Panc1 (cell line): ENCODE results near the gene SYNPR. TPM values are rescaled to one million over a fixed set of nuclear protein-coding genes. Genes with fewer than 3 reads are reported as not detected.

Experiments used
- ATAC-seq: fragments of 200-7000 bp; cut with Tn5 transposase; 2 replicates; pipeline ENCODE4 v1.9.1; 2020; ENCODE audit warnings: mild to moderate bottlenecking, moderate library complexity
- BruUV-seq: library from RNA; stranded (reverse); fragments of 400-500 nt; replicated peaks from 2 replicates; lab custom pipeline; 2021; lab: Mats Ljungman, UMichigan
- CTCF ChIA-PET: fragments of 300-600 bp; sonication (Branson Sonifier 250); formaldehyde crosslinking; loops from one replicate; lab custom pipeline; 2022; ENCODE audit warnings: antibody characterized with exemption; lab: Charles Lee
- POLR2A ChIA-PET: fragments of 300-600 bp; sonication (Branson Sonifier 250); formaldehyde crosslinking; loops from one replicate; lab custom pipeline; 2022; ENCODE audit warnings: antibody characterized with exemption; lab: Charles Lee
- DNase-seq: peaks from one replicate; pipeline ENCODE4 v3.0.0-alpha.2; 2010; ENCODE audit warnings: low read depth, low spot score
- H3K27ac ChIP-seq: 2 replicates; pipeline ENCODE4 v1.5.1; 2011; ENCODE audit warnings: mild to moderate bottlenecking, low read length, inconsistent platforms
- H3K27me3 ChIP-seq: fragments of 200-500 bp; sonication (Bioruptor generic); 2 replicates; pipeline ENCODE4 v1.6.0; 2014; ENCODE audit warnings: low read length, inconsistent platforms; ENCODE audit not compliant: control insufficient read depth, insufficient read depth
- H3K36me3 ChIP-seq: fragments of 200-500 bp; sonication (Bioruptor generic); 2 replicates; pipeline ENCODE4 v1.5.1; 2014; ENCODE audit warnings: inconsistent platforms, mild to moderate bottlenecking, low read length, moderate library complexity; ENCODE audit not compliant: control insufficient read depth, insufficient read depth
- H3K4me1 ChIP-seq: 2 replicates; pipeline ENCODE4 v1.5.1; 2011; ENCODE audit warnings: inconsistent platforms, mild to moderate bottlenecking, low read length, moderate library complexity; ENCODE audit not compliant: control insufficient read depth, insufficient read depth
- H3K4me3 ChIP-seq, 2 experiments: 2 replicates each; pipeline ENCODE4 v1.5.1; 2011 to 2012; ENCODE audit warnings: low read depth in 2 of 2, low read length in 2 of 2, mild to moderate bottlenecking in 2 of 2, inconsistent platforms in 1 of 2, moderate library complexity in 1 of 2
- H3K9me3 ChIP-seq: fragments of 200-500 bp; sonication (Bioruptor generic); 2 replicates; pipeline ENCODE4 v1.5.1; 2014; ENCODE audit warnings: low read depth, mild to moderate bottlenecking, inconsistent platforms, low read length, moderate library complexity; ENCODE audit not compliant: control insufficient read depth, insufficient read depth
- POLR2AphosphoS5 ChIP-seq: IDR thresholded peaks from 2 replicates; pipeline ENCODE4 v1.6.1; 2012; ENCODE audit warnings: mild to moderate bottlenecking, low read depth, low read length, moderate library complexity
- SIN3A ChIP-seq: IDR thresholded peaks from 2 replicates; pipeline ENCODE4 v1.6.1; 2012; ENCODE audit warnings: low read depth, mild to moderate bottlenecking, low read length, moderate library complexity, borderline replicate concordance; ENCODE audit not compliant: insufficient read depth
- TCF7L2 ChIP-seq: IDR thresholded peaks from 2 replicates; pipeline ENCODE4 v1.6.1; 2011; ENCODE audit warnings: mild to moderate bottlenecking, low read depth, low read length, inconsistent platforms
- in situ Hi-C: cut with HindIII; loops from 2 replicates; pipeline ENCODE4 v1.10.0; 2016; ENCODE audit warnings: low sequenced_read_pairs, low pct_unique_long_range_greater_than_20kb
- intact Hi-C: fragments of 100-400 bp; cut with micrococcal nuclease; formaldehyde crosslinking; loops from one replicate; pipeline ENCODE4 v1.10.0; 2022; ENCODE audit not compliant: unreplicated experiment
- total RNA-seq: library from RNA; stranded (reverse); gene quantifications from one replicate; pipeline ENCODE4 v1.2.1, GENCODE V29; 2021; ENCODE audit not compliant: unreplicated experiment
- TF ChIP-seq, protein P1 (sequence below): fragments of 450-650 bp; IDR thresholded peaks from 2 replicates; pipeline ENCODE4 v1.5.1; 2017; ENCODE audit warnings: mild to moderate bottlenecking
- TF ChIP-seq, protein P2 (sequence below), 2 experiments: IDR thresholded peaks; 2 replicates each; pipeline ENCODE4 v1.6.1; 2011 to 2012; ENCODE audit warnings: low read depth in 2 of 2, control low read depth in 1 of 2, low read length in 1 of 2, mild to moderate bottlenecking in 1 of 2, moderate library complexity in 1 of 2; ENCODE audit not compliant: insufficient read depth in 1 of 2

SYNPR gene
- total RNA-seq, 1 experiment from 2014 or later, result not detected

DNA sequence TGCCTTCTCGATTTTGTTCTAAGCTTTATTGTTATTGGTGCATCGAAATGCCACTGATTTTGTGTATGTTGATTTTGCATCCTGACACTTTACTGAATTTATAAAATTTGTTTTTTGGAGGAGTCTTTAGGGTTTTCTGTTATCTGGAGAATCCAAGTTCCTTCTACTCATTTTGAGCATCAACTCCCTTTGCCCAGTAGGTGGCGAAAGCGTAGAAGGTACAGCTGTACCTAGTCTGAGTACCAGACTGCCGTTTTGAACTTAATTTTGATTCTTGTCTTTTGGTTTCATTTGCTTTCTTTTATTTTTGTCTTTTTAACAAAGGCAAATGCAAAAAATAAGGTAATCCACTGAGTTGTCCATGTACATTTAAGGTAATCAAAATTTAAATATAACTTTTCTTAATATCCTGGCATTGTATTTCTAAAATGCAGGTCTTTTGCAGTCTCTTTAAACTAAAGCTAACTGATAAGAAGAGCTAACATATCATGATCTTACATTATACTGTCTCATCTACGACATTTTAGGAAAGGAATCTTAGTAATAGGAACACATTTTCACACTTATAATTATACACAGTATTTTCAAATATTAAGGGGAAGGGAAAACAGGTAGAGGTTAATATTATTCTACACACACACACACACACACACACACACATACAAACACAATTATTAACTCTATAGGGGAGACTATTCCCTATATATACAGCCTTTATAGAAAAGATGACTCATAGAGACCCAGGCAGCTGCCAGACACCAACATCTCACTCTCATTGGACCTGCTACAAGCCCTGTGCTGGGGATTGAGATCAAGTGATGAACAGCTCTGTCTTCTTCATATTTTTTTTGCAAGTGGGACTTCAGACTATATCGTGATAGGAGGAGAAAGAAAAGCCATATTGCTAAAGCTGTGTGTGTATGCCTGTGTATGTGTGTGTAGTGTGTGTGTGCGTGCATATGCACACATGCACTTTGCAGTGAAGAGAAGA lies 71.8 kb downstream of the SYNPR start:
- BruUV-seq, result no TSS peak
- peak; percentile 25 for DNase-seq
- POLR2A ChIA-PET, result interaction anchor here (0.5 kb wide), 1 partner anchor 701 kb away, joined by 5 read pairs; no protein-coding TSS in a partner anchor
- no peaks in the 10 kb centered on the region for H3K4me1 ChIP-seq
- H3K27me3 ChIP-seq, result no peaks in the 10 kb centered on the region
- no peak for ATAC-seq
- no peak overlapping the region for H3K27ac ChIP-seq
- H3K4me3 ChIP-seq, result no peak overlapping the region
- intact Hi-C loops, result no loop called here
- CTCF ChIA-PET, result interaction anchor here (0.6 to 1.2 kb wide), 3 partner anchors 442 to 508 kb away, joined by 4 to 6 read pairs (median 4); partner anchors contain the start of gene C3orf49
- in situ Hi-C loops, result no loop called here
- TF ChIP-seq, protein P1, sequence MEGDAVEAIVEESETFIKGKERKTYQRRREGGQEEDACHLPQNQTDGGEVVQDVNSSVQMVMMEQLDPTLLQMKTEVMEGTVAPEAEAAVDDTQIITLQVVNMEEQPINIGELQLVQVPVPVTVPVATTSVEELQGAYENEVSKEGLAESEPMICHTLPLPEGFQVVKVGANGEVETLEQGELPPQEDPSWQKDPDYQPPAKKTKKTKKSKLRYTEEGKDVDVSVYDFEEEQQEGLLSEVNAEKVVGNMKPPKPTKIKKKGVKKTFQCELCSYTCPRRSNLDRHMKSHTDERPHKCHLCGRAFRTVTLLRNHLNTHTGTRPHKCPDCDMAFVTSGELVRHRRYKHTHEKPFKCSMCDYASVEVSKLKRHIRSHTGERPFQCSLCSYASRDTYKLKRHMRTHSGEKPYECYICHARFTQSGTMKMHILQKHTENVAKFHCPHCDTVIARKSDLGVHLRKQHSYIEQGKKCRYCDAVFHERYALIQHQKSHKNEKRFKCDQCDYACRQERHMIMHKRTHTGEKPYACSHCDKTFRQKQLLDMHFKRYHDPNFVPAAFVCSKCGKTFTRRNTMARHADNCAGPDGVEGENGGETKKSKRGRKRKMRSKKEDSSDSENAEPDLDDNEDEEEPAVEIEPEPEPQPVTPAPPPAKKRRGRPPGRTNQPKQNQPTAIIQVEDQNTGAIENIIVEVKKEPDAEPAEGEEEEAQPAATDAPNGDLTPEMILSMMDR, result peak; percentile 71; the same call in 1 of the 2 replicates
- no peak for TF ChIP-seq SIN3A
- H3K36me3 ChIP-seq, result no peaks in the 10 kb centered on the region
- no peaks in the 10 kb centered on the region for H3K9me3 ChIP-seq

DNA sequence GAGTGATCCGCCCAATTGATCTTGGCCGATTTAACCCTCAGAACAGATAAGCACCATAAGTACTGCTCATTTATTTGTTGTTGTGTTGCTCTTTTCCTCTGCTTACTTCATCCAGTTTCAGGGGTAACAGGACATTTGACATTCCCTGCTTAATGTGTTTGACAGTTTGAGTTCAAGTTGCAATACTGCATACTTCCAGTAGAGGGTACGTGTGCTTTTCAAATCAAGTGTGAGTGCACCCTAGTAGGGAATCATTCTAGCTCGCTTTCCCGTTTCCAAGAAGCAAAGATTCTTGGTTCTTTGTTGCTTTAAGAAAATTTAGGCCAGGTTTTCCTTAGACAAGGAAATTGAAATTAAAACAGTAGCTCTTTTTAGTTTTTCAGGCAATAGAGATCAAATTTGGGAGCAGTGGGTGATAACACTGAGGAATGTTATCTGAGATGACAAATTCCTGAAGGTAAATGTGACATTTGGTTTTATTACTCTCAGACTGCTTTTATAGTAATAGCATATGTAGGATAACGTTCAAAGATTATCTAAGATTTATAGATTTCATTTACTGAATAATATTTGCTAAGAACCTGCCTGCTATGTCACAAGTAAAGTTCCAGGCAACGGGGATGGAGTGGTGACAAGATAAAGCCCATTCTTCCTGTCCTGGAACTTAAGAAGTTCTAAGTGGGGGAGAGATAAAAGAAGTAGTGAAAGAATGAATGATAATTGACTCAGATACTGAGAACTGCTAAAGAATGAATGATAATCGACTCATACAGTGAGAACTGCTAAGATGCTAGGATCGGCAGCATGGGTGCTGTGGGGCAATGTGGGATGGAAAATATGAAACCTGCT lies 73.3 kb downstream of the SYNPR start:
- no peak for TF ChIP-seq TCF7L2
- TF ChIP-seq, protein P1, result peak; percentile 73
- Histone ChIP-seq H3K27ac (no peak overlapping the region), H3K4me3 (no peak overlapping the region), H3K27me3 (no peaks in the 10 kb centered on the region), H3K36me3 (no peaks in the 10 kb centered on the region), H3K9me3 (no peaks in the 10 kb centered on the region), H3K4me1 (no peaks in the 10 kb centered on the region)
- DNase-seq, result peak; percentile 51
- ChIA-PET POLR2A (no interaction called here), CTCF (interaction anchor here (0.6 kb wide), 1 partner anchor 465 kb away, joined by 13 read pairs; no protein-coding TSS in a partner anchor)
- in situ Hi-C loops, result no loop called here
- ATAC-seq, result peak; percentile 75; the same call in 1 of the 2 replicates
- BruUV-seq, result no TSS peak
- intact Hi-C loops, result loop anchor here (1.0 kb wide), 1 partner anchor 467 kb away; no protein-coding TSS in a partner anchor

DNA sequence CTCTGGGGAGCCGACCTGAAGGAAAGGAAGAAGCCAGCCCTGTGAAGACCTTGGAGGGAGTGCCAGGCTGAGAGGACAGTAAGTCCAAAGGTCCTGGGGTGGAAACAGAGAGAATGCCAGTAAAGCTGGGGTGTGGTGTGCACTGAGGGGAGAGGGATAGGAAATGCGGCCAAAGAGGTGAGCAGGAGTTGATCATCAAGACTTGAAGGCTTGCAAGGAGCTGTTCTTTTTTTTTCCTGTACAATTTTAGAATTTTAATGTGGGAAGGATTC lies 73.8 kb downstream of the SYNPR start:
- no peak for TF ChIP-seq POLR2AphosphoS5
- TF ChIP-seq, protein P1, result no peak
- TF ChIP-seq TCF7L2, result no peak
- TF ChIP-seq, protein P2, sequence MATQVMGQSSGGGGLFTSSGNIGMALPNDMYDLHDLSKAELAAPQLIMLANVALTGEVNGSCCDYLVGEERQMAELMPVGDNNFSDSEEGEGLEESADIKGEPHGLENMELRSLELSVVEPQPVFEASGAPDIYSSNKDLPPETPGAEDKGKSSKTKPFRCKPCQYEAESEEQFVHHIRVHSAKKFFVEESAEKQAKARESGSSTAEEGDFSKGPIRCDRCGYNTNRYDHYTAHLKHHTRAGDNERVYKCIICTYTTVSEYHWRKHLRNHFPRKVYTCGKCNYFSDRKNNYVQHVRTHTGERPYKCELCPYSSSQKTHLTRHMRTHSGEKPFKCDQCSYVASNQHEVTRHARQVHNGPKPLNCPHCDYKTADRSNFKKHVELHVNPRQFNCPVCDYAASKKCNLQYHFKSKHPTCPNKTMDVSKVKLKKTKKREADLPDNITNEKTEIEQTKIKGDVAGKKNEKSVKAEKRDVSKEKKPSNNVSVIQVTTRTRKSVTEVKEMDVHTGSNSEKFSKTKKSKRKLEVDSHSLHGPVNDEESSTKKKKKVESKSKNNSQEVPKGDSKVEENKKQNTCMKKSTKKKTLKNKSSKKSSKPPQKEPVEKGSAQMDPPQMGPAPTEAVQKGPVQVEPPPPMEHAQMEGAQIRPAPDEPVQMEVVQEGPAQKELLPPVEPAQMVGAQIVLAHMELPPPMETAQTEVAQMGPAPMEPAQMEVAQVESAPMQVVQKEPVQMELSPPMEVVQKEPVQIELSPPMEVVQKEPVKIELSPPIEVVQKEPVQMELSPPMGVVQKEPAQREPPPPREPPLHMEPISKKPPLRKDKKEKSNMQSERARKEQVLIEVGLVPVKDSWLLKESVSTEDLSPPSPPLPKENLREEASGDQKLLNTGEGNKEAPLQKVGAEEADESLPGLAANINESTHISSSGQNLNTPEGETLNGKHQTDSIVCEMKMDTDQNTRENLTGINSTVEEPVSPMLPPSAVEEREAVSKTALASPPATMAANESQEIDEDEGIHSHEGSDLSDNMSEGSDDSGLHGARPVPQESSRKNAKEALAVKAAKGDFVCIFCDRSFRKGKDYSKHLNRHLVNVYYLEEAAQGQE (IDR thresholded peaks at IDR 0.05; ENCODE audit: insufficient read depth in 1 of 2, low read depth in 2 of 2, low read length in 1 of 2), result no peak
- no peak for TF ChIP-seq SIN3A
- BruUV-seq, result no TSS peak
- Histone ChIP-seq H3K4me1 (no peaks in the 10 kb centered on the region), H3K27me3 (no peaks in the 10 kb centered on the region), H3K36me3 (no peaks in the 10 kb centered on the region), H3K4me3 (no peak overlapping the region), H3K27ac (no peak overlapping the region), H3K9me3 (no peaks in the 10 kb centered on the region)
- DNase-seq, result no peak
- in situ Hi-C loops, result no loop called here
- ATAC-seq, result no peak
- ChIA-PET POLR2A (no interaction called here), CTCF (interaction anchor here (0.6 kb wide), 1 partner anchor 156 kb away, joined by 6 read pairs; no protein-coding TSS in a partner anchor)
- intact Hi-C loops, result no loop called here
